GM18499 (cell line): Measurements from ENCODE around the gene CD83.

Source experiments
- ATAC-seq: cut with Tn5 transposase; IDR thresholded peaks from one replicate; pipeline ENCODE4 v1.9.1; 2021; ENCODE audit warnings: moderate number of reproducible peaks; ENCODE audit not compliant: insufficient read depth, unreplicated experiment

CD83 gene

GRCh38 chr6:14089224-14089623 lies 28.3 kb upstream of the CD83 start:
- peak; percentile 35 for ATAC-seq

DNA sequence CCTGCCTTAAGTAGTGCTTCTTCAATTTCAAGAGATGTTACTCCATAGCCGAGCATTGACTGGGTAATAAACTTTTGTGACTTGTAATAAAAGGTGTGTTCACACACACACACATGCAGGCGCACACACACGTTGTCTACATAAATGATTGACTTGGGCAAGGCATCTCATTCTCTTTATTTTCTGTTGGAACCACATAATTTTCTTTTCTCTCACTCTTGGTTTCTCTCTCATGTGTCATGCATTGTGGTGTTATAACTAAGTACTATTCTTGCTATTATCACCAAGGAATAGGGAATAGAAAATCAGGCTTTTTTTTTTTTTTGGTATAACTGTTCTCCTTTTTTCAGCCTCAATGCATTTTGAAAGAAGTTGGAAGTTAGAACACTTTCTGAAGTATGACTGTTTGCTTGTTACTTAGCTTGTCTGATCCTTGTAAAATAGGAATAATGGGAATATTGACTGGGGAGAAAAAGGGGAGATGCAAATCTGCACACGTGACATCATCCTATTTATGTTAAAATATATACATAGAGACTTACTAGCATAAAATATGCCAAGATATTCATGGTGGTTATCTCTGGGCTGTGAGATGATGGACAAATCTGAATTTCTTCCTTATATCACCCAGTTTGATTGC lies 26.1 kb upstream of the CD83 start:
- no peak for ATAC-seq

- ATAC-seq, result no peak
These were observed 25.3 kb upstream of the CD83 start for GRCh38 chr6:14092316-14092715.

DNA sequence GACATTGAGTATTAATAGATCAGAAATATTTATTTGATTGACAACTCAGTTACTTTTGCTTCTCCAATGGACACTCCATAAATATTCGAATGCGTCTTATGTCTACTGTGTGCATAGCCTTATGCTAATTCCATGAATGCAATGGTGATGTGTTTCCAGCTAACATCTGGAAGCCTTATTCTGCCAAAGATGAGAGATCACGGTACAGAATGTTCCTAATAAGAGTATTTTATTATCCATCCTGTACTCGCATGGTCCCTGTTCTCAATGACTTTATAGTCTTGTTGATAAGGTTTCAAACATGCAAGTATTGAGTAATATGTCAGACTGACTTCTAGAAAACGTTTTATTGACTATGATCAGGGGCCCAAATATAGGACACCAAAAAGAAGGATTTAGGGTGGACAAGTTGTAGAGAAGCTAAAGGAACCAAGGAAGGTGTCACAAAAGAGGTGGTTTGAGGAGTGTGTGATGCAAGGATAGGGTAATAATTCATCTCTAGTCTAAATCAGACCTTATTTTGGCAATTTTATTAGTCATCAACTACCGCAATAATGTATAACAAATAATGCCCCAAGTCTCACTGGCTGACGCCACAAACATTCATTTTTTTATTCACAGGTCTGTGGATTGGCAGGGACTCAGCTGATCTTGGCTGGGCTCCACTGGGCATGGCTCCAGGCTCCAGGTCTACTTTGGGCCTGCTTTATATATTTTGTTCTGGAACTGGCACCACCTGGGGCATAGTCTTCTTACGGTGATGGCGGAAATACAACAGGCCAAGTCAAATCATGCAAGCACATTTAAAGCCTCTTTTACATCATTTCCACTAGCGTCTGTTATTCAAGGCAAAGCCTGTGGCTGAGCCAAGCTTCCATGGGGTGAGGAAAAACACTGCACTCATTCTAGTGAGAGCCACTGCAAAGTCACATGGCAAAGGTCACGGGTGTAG lies 24.5 kb upstream of the CD83 start:
- ATAC-seq, result no peak

DNA sequence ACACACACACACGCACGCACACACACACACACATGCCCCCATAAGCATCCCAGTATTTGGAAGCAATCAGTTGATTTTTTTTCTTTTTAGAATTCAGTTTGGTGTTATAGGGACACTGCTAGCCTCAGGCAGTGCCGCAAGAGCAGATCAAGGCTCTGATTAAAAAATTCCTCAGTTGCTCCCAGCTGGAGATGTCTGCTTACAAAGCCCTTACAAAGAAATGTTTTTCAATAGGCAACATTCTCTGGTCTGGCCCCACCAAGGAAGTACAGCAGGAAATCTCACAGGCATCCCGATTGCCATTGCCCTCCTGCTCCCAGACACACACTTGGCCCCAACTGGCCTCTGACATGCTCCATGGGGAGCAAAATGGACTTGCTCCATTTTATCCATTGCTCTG lies 22.9 kb upstream of the CD83 start:
- ATAC-seq, result no peak

DNA sequence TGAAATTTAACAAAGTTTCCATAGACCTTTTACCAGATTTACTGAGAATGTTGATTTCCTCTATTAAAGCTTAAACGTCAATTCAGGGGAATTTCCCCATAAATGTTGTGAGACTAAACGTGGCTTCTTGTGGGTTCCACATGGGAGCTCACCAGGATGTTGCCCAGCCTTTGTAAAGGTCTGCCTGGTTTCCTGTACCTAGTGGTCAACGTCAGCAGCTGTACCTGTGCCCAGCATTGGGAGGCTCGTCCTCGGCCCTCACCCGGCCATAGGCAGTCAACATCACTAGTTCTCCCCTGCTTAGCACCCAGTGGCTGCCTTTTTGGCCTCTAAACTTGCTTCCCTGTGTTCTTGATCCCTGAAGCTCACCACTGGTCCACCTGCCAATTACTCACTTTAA lies 22.1 kb upstream of the CD83 start:
- ATAC-seq, result no peak

- no peak for ATAC-seq
These were observed 17.4 kb upstream of the CD83 start for GRCh38 chr6:14100138-14100537.

GRCh38 chr6:14100966-14101365 lies 16.6 kb upstream of the CD83 start:
- ATAC-seq, result no peak

- no peak for ATAC-seq
These were observed 15.2 kb upstream of the CD83 start for GRCh38 chr6:14102383-14102782.

DNA sequence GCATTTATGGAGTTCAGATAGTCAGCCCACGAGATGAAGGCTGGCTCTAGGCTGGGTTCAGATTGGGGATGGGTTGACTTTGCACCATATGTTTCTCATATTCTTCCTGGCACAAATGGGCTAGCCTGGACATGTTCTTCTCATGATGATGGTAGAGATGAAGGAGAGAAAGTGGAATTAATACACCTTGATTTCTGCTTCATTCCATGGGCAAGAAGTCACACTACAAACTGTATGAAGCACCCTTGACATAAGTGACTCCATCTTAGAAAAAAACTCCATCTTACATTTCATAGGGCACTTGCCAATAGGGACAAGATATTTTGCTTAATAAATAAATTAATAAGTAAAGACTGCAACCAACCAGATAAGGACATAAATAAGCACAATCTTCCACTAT lies 12.0 kb upstream of the CD83 start:
- ATAC-seq, result no peak

- no peak for ATAC-seq
These were observed 10.6 kb upstream of the CD83 start for GRCh38 chr6:14107000-14107399.

- no peak for ATAC-seq
These were observed 9.7 kb upstream of the CD83 start for GRCh38 chr6:14107711-14108494.

GRCh38 chr6:14108571-14109410 lies 8.8 kb upstream of the CD83 start:
- ATAC-seq, result peak; percentile 51

- no peak for ATAC-seq
These were observed 8.2 kb upstream of the CD83 start for GRCh38 chr6:14109411-14109826.

DNA sequence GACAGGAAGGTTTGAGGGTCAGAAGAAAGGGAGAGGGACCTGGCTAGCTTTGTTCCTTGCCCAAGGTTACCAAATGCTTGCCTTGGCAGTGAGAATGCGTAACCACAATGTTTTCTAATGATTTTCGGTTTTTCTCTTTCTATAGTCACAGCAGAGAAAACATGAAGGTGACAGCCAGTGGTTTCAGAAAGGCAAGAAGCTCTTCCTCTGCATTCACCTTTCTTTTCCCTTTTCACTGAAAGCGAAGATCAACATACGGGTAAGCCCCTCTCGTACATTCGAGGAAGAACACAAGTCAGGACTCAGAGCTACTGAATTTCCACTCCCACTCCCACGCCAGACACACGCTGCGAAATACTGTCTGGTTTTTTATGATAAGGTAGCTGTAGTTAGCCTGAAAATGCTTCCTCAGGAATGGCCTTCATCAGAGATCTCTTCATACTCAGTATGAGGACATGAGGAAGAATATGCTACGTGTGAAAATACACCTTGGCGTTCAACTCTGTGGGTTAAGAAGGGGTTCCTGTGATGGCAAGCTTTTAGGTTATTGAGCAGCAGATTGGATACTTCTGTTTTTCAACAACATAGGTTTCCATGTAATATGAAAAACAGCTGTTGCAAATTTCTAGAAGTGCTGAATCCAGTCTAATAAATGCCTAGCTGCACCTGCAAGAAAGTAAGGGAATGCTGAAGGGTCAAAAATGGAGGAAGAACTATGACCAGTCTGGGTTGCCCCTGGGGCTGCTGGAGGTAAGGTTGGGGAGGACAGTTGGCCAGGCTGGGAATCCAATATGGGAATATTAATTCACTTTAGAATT lies 7.4 kb upstream of the CD83 start:
- peak; percentile 26 for ATAC-seq

- no peak for ATAC-seq
These were observed 3.6 kb upstream of the CD83 start for GRCh38 chr6:14113976-14114375.

GRCh38 chr6:14118091-14118439 lies 493 bp downstream of the CD83 start:
- ATAC-seq, result no peak

GRCh38 chr6:14118446-14118845 lies 874 bp downstream of the CD83 start:
- no peak for ATAC-seq

DNA sequence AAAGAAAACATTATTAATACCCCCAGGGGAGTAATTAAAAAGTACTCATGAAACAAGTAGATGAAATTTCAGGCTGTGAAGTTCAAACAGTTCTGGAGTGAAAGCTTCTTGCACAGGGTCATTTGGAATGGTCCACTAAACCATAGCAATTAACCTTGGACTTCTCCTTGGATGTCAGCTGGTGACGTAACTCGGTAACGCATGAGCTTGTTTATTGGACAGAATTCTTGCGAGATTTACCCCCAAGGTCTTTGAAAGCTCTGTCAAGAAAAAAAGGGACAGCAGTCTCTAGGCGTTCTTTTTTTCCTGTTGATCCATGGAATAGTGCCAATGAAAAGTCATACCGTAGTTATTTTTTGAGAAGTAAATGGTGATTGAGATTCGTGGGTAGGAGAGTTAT lies 2.2 kb downstream of the CD83 start:
- no peak for ATAC-seq
